Keratinocyte (primary cell): Measurements from ENCODE around the gene TXN2. TPM values are rescaled to one million over a fixed set of nuclear protein-coding genes. Genes with fewer than 3 reads are reported as not detected.

Experiments
- DNase-seq: peaks from one replicate; pipeline ENCODE4 v3.0.0-alpha.2; 2011; ENCODE audit warnings: low read depth, missing footprints, low spot score
- FAIRE-seq: peaks from 2 replicates; lab custom pipeline; 2011; peaks lifted over from hg19 to GRCh38; lab: Jason Lieb, UNC
- H2AFZ ChIP-seq: 2 replicates; pipeline ENCODE4 v1.6.0; 2012; ENCODE audit warnings: low read length, control low read depth, inconsistent platforms; ENCODE audit not compliant: control insufficient read depth
- H3K27ac ChIP-seq: 2 replicates; pipeline ENCODE4 v1.5.1; 2011; ENCODE audit warnings: low read length; ENCODE audit not compliant: control insufficient read depth, insufficient read depth
- H3K27me3 ChIP-seq: 3 replicates; pipeline ENCODE4 v1.6.0; 2011; ENCODE audit warnings: low read length; ENCODE audit not compliant: control insufficient read depth, insufficient read depth; ENCODE audit errors: extremely low read depth
- H3K36me3 ChIP-seq, 2 experiments: 2 replicates in 1 of 2; 3 replicates in 1 of 2; pipeline ENCODE4 v1.5.1; 2011; ENCODE audit warnings: low read length in 2 of 2, mild to moderate bottlenecking in 1 of 2; ENCODE audit not compliant: control insufficient read depth in 2 of 2, insufficient read depth in 2 of 2; ENCODE audit errors: extremely low read depth in 1 of 2
- H3K4me1 ChIP-seq: 3 replicates; pipeline ENCODE4 v1.5.1; 2011; ENCODE audit warnings: low read length; ENCODE audit not compliant: control insufficient read depth, insufficient read depth; ENCODE audit errors: extremely low read depth
- H3K4me2 ChIP-seq: 3 replicates; pipeline ENCODE4 v1.6.0; 2011; ENCODE audit warnings: low read depth, low read length; ENCODE audit not compliant: control insufficient read depth, insufficient read depth; ENCODE audit errors: extremely low read depth
- H3K4me3 ChIP-seq, 3 experiments: fragments of 200-600 bp in 1 of 3; sonication (generic) in 1 of 3; 2 replicates in 2 of 3; 3 replicates in 1 of 3; pipeline ENCODE4 v1.5.1; 2011 to 2016; ENCODE audit warnings: low read length in 3 of 3, mild to moderate bottlenecking in 3 of 3, control low read depth in 2 of 3, inconsistent platforms in 1 of 3, low read depth in 1 of 3, mixed read lengths in 1 of 3, mixed run types in 1 of 3, moderate library complexity in 1 of 3; ENCODE audit not compliant: control insufficient read depth in 2 of 3, insufficient read depth in 2 of 3; ENCODE audit errors: extremely low read depth in 1 of 3
- H3K79me2 ChIP-seq: 2 replicates; pipeline ENCODE4 v1.6.0; 2012; ENCODE audit warnings: low read length; ENCODE audit not compliant: control insufficient read depth, insufficient read depth
- H3K9ac ChIP-seq: 3 replicates; pipeline ENCODE4 v1.6.0; 2011; ENCODE audit warnings: low read length; ENCODE audit not compliant: control insufficient read depth, insufficient read depth; ENCODE audit errors: extremely low read depth
- H3K9me1 ChIP-seq: 3 replicates; pipeline ENCODE4 v1.6.0; 2011; ENCODE audit warnings: low read length; ENCODE audit not compliant: control insufficient read depth, insufficient read depth; ENCODE audit errors: extremely low read depth
- H3K9me3 ChIP-seq: 2 replicates; pipeline ENCODE4 v1.5.1; 2012; ENCODE audit warnings: low read depth, low read length; ENCODE audit not compliant: control insufficient read depth
- H4K20me1 ChIP-seq: 3 replicates; pipeline ENCODE4 v1.6.0; 2011; ENCODE audit warnings: low read length; ENCODE audit not compliant: control insufficient read depth, insufficient read depth; ENCODE audit errors: extremely low read depth
- EZH2 ChIP-seq: IDR thresholded peaks from one replicate; pipeline ENCODE4 v1.6.1; 2012; ENCODE audit warnings: inconsistent platforms, mild to moderate bottlenecking, low read length, moderate library complexity
- dilution Hi-C: fragments of 300-500 bp; cut with MboI; formaldehyde crosslinking; loops from one replicate; pipeline ENCODE4 v1.7.0; 2020; ENCODE audit warnings: low sequenced_read_pairs; ENCODE audit not compliant: extremely low pct_ligation_motif_present
- polyA plus RNA-seq, 5 experiments: library from polyadenylated mRNA; depleted of rRNA in 3 of 5; stranded (reverse) in 3 of 5; stranded (forward) in 1 of 5; unstranded in 1 of 5; fragments of >200 nt; gene quantifications; 1 replicate in 1 of 5; 2 replicates in 3 of 5; 3 replicates in 1 of 5; pipeline versions ENCODE4 v1.2.1 to v1.2.3, GENCODE V29; 2011 to 2012; ENCODE audit warnings: missing spikeins in 2 of 5, low read depth in 1 of 5, low replicate concordance in 1 of 5
- TF ChIP-seq, protein P1 (sequence below), 3 experiments: IDR thresholded peaks in 1 of 3; conservative IDR thresholded peaks in 1 of 3; optimal IDR thresholded peaks in 1 of 3; 2 replicates in 2 of 3; 3 replicates in 1 of 3; pipeline versions ENCODE3 to v1.5.1; 2011; ENCODE audit warnings: low read length in 3 of 3, mild to moderate bottlenecking in 3 of 3, moderate library complexity in 2 of 3, control low read depth in 1 of 3, inconsistent platforms in 1 of 3; ENCODE audit not compliant: insufficient read depth in 2 of 3; ENCODE audit errors: extremely low read depth in 1 of 3

Gene TXN2
- polyA plus RNA-seq, 1 donor (not counting 4 experiments of a cell fraction or from before 2014, with no cell fraction given): 95.9 TPM

- H3K9ac ChIP-seq: no peak overlapping the region
- no peaks in the 10 kb centered on the region for H3K4me1 ChIP-seq
- H3K79me2 ChIP-seq: no peaks in the 10 kb centered on the region
- H3K4me3 ChIP-seq: no peak overlapping the region
- DNase-seq (no peak), FAIRE-seq (no peak)
- no peak overlapping the region for H3K4me2 ChIP-seq
- H3K27ac ChIP-seq: no peak overlapping the region
- H2AFZ ChIP-seq: no peak overlapping the region
- dilution Hi-C loops: no loop called here
- TF ChIP-seq, protein P1, sequence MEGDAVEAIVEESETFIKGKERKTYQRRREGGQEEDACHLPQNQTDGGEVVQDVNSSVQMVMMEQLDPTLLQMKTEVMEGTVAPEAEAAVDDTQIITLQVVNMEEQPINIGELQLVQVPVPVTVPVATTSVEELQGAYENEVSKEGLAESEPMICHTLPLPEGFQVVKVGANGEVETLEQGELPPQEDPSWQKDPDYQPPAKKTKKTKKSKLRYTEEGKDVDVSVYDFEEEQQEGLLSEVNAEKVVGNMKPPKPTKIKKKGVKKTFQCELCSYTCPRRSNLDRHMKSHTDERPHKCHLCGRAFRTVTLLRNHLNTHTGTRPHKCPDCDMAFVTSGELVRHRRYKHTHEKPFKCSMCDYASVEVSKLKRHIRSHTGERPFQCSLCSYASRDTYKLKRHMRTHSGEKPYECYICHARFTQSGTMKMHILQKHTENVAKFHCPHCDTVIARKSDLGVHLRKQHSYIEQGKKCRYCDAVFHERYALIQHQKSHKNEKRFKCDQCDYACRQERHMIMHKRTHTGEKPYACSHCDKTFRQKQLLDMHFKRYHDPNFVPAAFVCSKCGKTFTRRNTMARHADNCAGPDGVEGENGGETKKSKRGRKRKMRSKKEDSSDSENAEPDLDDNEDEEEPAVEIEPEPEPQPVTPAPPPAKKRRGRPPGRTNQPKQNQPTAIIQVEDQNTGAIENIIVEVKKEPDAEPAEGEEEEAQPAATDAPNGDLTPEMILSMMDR (optimal IDR thresholded peaks at IDR 0.05 in 1 of 3, IDR thresholded peaks at IDR 0.05 in 1 of 3, conservative IDR thresholded peaks at IDR 0.05 in 1 of 3; ENCODE audit: extremely low read depth in 1 of 3, insufficient read depth in 2 of 3, low read length in 3 of 3): peak; percentile 58 to 74 (median 73)
- no peak for TF ChIP-seq EZH2
- H3K36me3 ChIP-seq: peaks cover 38 to 43% of the 10 kb centered on the region in 2 experiments
- H4K20me1 ChIP-seq: peaks cover 3% of the 10 kb centered on the region
- H3K27me3 ChIP-seq: no peaks in the 10 kb centered on the region
- H3K9me3 ChIP-seq: no peaks in the 10 kb centered on the region
- H3K9me1 ChIP-seq: peaks cover 3% of the 10 kb centered on the region
Observed at GRCh38 chr22:36510966-36511881, 29.8 kb upstream of the TXN2 start.

DNA sequence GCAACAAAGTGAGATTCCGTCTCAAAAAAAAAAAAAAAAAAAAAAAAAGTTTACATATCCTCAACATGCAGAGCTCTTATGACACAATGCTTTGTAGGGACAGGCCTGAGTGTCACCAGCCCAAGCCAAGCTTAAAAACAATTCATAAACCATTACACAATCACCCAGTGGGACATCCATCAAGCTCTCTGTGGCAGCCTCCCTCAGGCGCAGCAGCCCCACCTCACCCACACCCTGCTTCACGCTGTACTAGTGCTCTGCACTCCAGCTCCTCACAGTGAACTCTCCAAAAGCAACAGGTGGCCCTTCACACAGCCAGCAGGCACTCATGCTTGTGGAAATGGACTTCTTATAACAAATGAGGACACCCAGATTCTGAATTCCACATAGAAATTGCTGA, 28.9 kb upstream of the TXN2 start:
- Histone ChIP-seq H3K9me3 (no peaks in the 10 kb centered on the region), H3K36me3 (peaks cover 31 to 42% of the 10 kb centered on the region in 2 experiments), H3K9ac (no peak overlapping the region), H4K20me1 (peaks cover 3% of the 10 kb centered on the region), H2AFZ (no peak overlapping the region), H3K9me1 (peaks cover 3% of the 10 kb centered on the region), H3K4me2 (no peak overlapping the region), H3K27ac (no peak overlapping the region), H3K79me2 (no peaks in the 10 kb centered on the region), H3K4me1 (no peaks in the 10 kb centered on the region), H3K4me3 (no peak overlapping the region), H3K27me3 (no peaks in the 10 kb centered on the region)
- dilution Hi-C loops: no loop called here
- no peak for FAIRE-seq
- TF ChIP-seq EZH2: no peak
- TF ChIP-seq, protein P1 (optimal IDR thresholded peaks at IDR 0.05 in 1 of 3, IDR thresholded peaks at IDR 0.05 in 1 of 3, conservative IDR thresholded peaks at IDR 0.05 in 1 of 3; ENCODE audit: extremely low read depth in 1 of 3, insufficient read depth in 2 of 3, low read length in 3 of 3): no peak
- DNase-seq: no peak
